WTC11 (cell line): ENCODE results near the gene ARHGAP23. TPM values are rescaled to one million over a fixed set of nuclear protein-coding genes. Genes with fewer than 3 reads are reported as not detected.
A peak's percentile ranks its signal among the peaks of the same experiment; 100 is the strongest.

Experiments used
- ATAC-seq: fragments of 200-7000 bp; cut with Tn5 transposase; 2 replicates; pipeline ENCODE4 v1.10.0; 2021; ENCODE audit warnings: mild to moderate bottlenecking, moderate library complexity
- CTCF ChIA-PET: fragments of 300-600 bp; sonication (Branson Sonifier 250); formaldehyde crosslinking; loops from one replicate; lab custom pipeline; 2021; ENCODE audit warnings: antibody characterized with exemption; lab: Charles Lee
- POLR2A ChIA-PET: fragments of 350-600 bp; sonication (Branson Sonifier 250); formaldehyde crosslinking; loops from one replicate; lab custom pipeline; 2021; ENCODE audit warnings: antibody characterized with exemption; lab: Charles Lee
- DNase-seq: peaks from one replicate; pipeline ENCODE4 v3.0.0; 2021; ENCODE audit warnings: low spot score
- H3K27ac Mint-ChIP-seq: 2 replicates; pipeline ENCODE4 v1.8.0; 2021; ENCODE audit warnings: mixed read lengths
- H3K27me3 Mint-ChIP-seq: 2 replicates; pipeline ENCODE4 v1.8.0; 2021; ENCODE audit warnings: low read depth, mild to moderate bottlenecking, moderate library complexity, mixed read lengths
- H3K36me3 Mint-ChIP-seq: 2 replicates; pipeline ENCODE4 v1.8.0; 2021; ENCODE audit warnings: mixed read lengths
- H3K4me1 Mint-ChIP-seq: 2 replicates; pipeline ENCODE4 v1.8.0; 2022; ENCODE audit warnings: mixed read lengths
- H3K4me3 Mint-ChIP-seq: 2 replicates; pipeline ENCODE4 v1.8.0; 2021; ENCODE audit warnings: mild to moderate bottlenecking, moderate library complexity, mixed read lengths
- H3K9me3 Mint-ChIP-seq: 2 replicates; pipeline ENCODE4 v1.8.0; 2021; ENCODE audit warnings: mixed read lengths
- AFF4 ChIP-seq: sonication (generic); formaldehyde crosslinking; IDR thresholded peaks from 2 replicates; pipeline ENCODE4 v1.8.1; 2023; ENCODE audit warnings: mild to moderate bottlenecking, missing genetic modification reagents, borderline replicate concordance
- AR ChIP-seq: fragments of 250-450 bp; sonication (Bioruptor Pico); IDR thresholded peaks from 2 replicates; pipeline ENCODE4 v1.9.0; 2021; ENCODE audit warnings: mild to moderate bottlenecking
- CDX4 ChIP-seq: fragments of 250-450 bp; sonication (Bioruptor Pico); IDR thresholded peaks from 2 replicates; pipeline ENCODE4 v1.9.0; 2021; ENCODE audit warnings: moderate library complexity, mild to moderate bottlenecking, inconsistent platforms, borderline replicate concordance
- CTCF ChIP-seq: fragments of 200-600 bp; IDR thresholded peaks from 2 replicates; pipeline ENCODE4 v1.8.0; 2022; ENCODE audit warnings: antibody characterized with exemption
- E2F5 ChIP-seq: sonication (generic); formaldehyde crosslinking; IDR thresholded peaks from 2 replicates; pipeline ENCODE4 v1.8.1; 2022; ENCODE audit warnings: mild to moderate bottlenecking, moderate library complexity, missing genetic modification reagents
- ETV6 ChIP-seq: sonication (generic); formaldehyde crosslinking; IDR thresholded peaks from 2 replicates; pipeline ENCODE4 v1.8.1; 2022; ENCODE audit warnings: mild to moderate bottlenecking, missing genetic modification reagents
- FOXK1 ChIP-seq: sonication (generic); formaldehyde crosslinking; IDR thresholded peaks from 2 replicates; pipeline ENCODE4 v1.8.0; 2022; ENCODE audit warnings: mild to moderate bottlenecking, moderate library complexity, missing genetic modification reagents
- HMGA2 ChIP-seq: fragments of 250-450 bp; sonication (Bioruptor Pico); IDR thresholded peaks from 2 replicates; pipeline ENCODE4 v1.4.0; 2021; ENCODE audit warnings: mild to moderate bottlenecking, moderate library complexity
- MAX ChIP-seq: sonication (generic); formaldehyde crosslinking; IDR thresholded peaks from 2 replicates; pipeline ENCODE4 v1.8.0; 2022; ENCODE audit warnings: mild to moderate bottlenecking, missing genetic modification reagents
- MXD4 ChIP-seq: fragments of 250-450 bp; sonication (Bioruptor Pico); IDR thresholded peaks from 2 replicates; pipeline ENCODE4 v1.8.0; 2021; ENCODE audit warnings: mild to moderate bottlenecking, moderate library complexity, borderline replicate concordance
- MYBL2 ChIP-seq: sonication (generic); formaldehyde crosslinking; IDR thresholded peaks from 2 replicates; pipeline ENCODE4 v1.8.1; 2023; ENCODE audit warnings: mild to moderate bottlenecking, moderate library complexity, missing genetic modification reagents
- PREB ChIP-seq: sonication (generic); formaldehyde crosslinking; IDR thresholded peaks from 2 replicates; pipeline ENCODE4 v1.8.1; 2022; ENCODE audit warnings: mild to moderate bottlenecking, missing genetic modification reagents, moderate library complexity, borderline replicate concordance
- USF2 ChIP-seq: sonication (generic); formaldehyde crosslinking; IDR thresholded peaks from 2 replicates; pipeline ENCODE4 v1.8.1; 2023; ENCODE audit warnings: mild to moderate bottlenecking, missing genetic modification reagents, moderate library complexity
- ZBTB21 ChIP-seq: sonication (generic); formaldehyde crosslinking; IDR thresholded peaks from 2 replicates; pipeline ENCODE4 v1.8.1; 2023; ENCODE audit warnings: mild to moderate bottlenecking, missing genetic modification reagents, borderline replicate concordance
- ZNF138 ChIP-seq: sonication (generic); formaldehyde crosslinking; conservative IDR thresholded peaks from 2 replicates; pipeline ENCODE4 v1.8.1; 2022; ENCODE audit warnings: mild to moderate bottlenecking, moderate library complexity, missing genetic modification reagents
- ZNF219 ChIP-seq: sonication (generic); formaldehyde crosslinking; IDR thresholded peaks from 2 replicates; pipeline ENCODE4 v1.8.0; 2023; ENCODE audit warnings: missing genetic modification reagents, mild to moderate bottlenecking, borderline replicate concordance
- ZNF232 ChIP-seq: sonication (generic); formaldehyde crosslinking; IDR thresholded peaks from 2 replicates; pipeline ENCODE4 v1.8.0; 2022; ENCODE audit warnings: mild to moderate bottlenecking, missing genetic modification reagents
- ZNF281 ChIP-seq: sonication (generic); formaldehyde crosslinking; IDR thresholded peaks from 2 replicates; pipeline ENCODE4 v1.8.0; 2023; ENCODE audit warnings: mild to moderate bottlenecking, missing genetic modification reagents
- total RNA-seq: library from RNA; stranded (reverse); gene quantifications from 3 replicates; pipeline ENCODE4 v1.2.3, GENCODE V29; 2021

The ARHGAP23 gene
- total RNA-seq, 1 experiment from 2014 or later = 66.0 TPM

GRCh38 chr17:38557836-38558727 is 129.8 kb downstream of the ARHGAP23 start:
- Mint-ChIP-seq H3K27me3 (peaks cover 58% of the 10 kb centered on the region), H3K4me3 (peak overlapping the region; percentile 90), H3K27ac (no peak overlapping the region; the same call in 1 of the 2 replicates), H3K36me3 (no peaks in the 10 kb centered on the region), H3K9me3 (no peaks in the 10 kb centered on the region), H3K4me1 (peaks cover 37% of the 10 kb centered on the region)
- CTCF ChIA-PET = interaction anchor here (0.5 to 10.6 kb wide), 67 partner anchors 8 to 642 kb away, joined by 3 to 501 read pairs (median 6); partner anchors contain the start of genes CISD3, MLLT6, PSMB3 and SOCS7
- POLR2A ChIA-PET = interaction anchor here (0.5 to 2.3 kb wide), 14 partner anchors 15 to 1116 kb away, joined by 3 to 10 read pairs (median 3); partner anchors contain the start of gene SRCIN1
- DNase-seq (peak; percentile 96), ATAC-seq (peak; percentile 72)
- TF ChIP-seq ZBTB21 (CRISPR knock-in tag) (peak; percentile 76; the same call in 1 of the 2 replicates), MAX (CRISPR knock-in tag) (peak; percentile 84), ZNF281 (CRISPR knock-in tag) (peak; percentile 67; the same call in 1 of the 2 replicates), ZNF219 (CRISPR knock-in tag) (no peak), AFF4 (CRISPR knock-in tag) (0 out of 2 replicates have a peak, but pooled peaks have one; percentile 66), CDX4 (CRISPR knock-in tag) (no peak), ETV6 (CRISPR knock-in tag) (peak; percentile 58; the same call in 1 of the 2 replicates), USF2 (CRISPR knock-in tag) (0 out of 2 replicates have a peak, but pooled peaks have one; percentile 26), ZNF232 (CRISPR knock-in tag) (no peak), E2F5 (CRISPR knock-in tag) (peak; percentile 92), FOXK1 (CRISPR knock-in tag) (peak; percentile 26; the same call in 1 of the 2 replicates), ZNF138 (CRISPR knock-in tag) (peak; percentile 75; the same call in 1 of the 2 replicates), MYBL2 (CRISPR knock-in tag) (peak; percentile 58; the same call in 1 of the 2 replicates), HMGA2 (no peak), CTCF (peak; percentile 57; the same call in 1 of the 2 replicates), MXD4 (CRISPR knock-in tag) (no peak), PREB (CRISPR knock-in tag) (no peak), AR (CRISPR knock-in tag) (no peak)
